ENCODE data around the gene PARD6B. TPM values are rescaled to one million over a fixed set of nuclear protein-coding genes. Genes with fewer than 3 reads are reported as not detected.
"Not testable (repeated sequence)": the region's sequence is repeated elsewhere in the genome, so short reads cannot be mapped to it uniquely, and the experiment has no call there.

The PARD6B gene
- total and polyA plus RNA-seq, 10 donors, result 0.97 to 7.5 (median 4.1) TPM

GRCh38 chr20:50711113-50711825 lies 20.1 kb upstream of the PARD6B start:
- 88 to 95% (median 91%) methylated on average over 13 of the region's 13 CpGs for WGBS, 5 donors
- no peaks in the 10 kb centered on the region for H3K36me3 ChIP-seq

GRCh38 chr20:50712771-50713656 lies 18.4 kb upstream of the PARD6B start:
- peaks cover 0 to 12% (median 0%) of the 10 kb centered on the region in 6 donors for H3K4me1 ChIP-seq
- H3K36me3 ChIP-seq, result no peaks in the 10 kb centered on the region
- H3K27ac ChIP-seq, result peak overlapping the region in 2 of 8 donors; percentile 21 to 36
- intact Hi-C loops (cut with DNase I; ENCODE audit: low total_unique reads), result no loop called here
- no peak overlapping the region for H3K4me3 ChIP-seq
- WGBS, 5 donors, result 85 to 93% (median 88%) methylated on average over 7 of the region's 7 CpGs
- TF ChIP-seq POLR2A (IDR thresholded peaks at IDR 0.05) (no peak), POLR2AphosphoS5 (IDR thresholded peaks at IDR 0.05) (no peak), CTCF (IDR thresholded peaks at IDR 0.05 in 8 of 11, conservative IDR thresholded peaks at IDR 0.05 in 3 of 11) (no peak)
- no peak for DNase-seq
- peaks cover 0 to 33% (median 0%) of the 10 kb centered on the region in 7 donors for H3K27me3 ChIP-seq (replicated peaks in 1 of 7)
- H3K9me3 ChIP-seq, result no peaks in the 10 kb centered on the region

More at GRCh38 chr20:50711113-50711825, 20.1 kb upstream of the PARD6B start:
- no peak for DNase-seq
- no peak for TF ChIP-seq POLR2A (IDR thresholded peaks at IDR 0.05)
- no peak for TF ChIP-seq POLR2AphosphoS5 (IDR thresholded peaks at IDR 0.05)
- TF ChIP-seq CTCF (IDR thresholded peaks at IDR 0.05 in 8 of 11, conservative IDR thresholded peaks at IDR 0.05 in 3 of 11), result no peak
- intact Hi-C loops (cut with DNase I; ENCODE audit: low total_unique reads), result no loop called here
- H3K4me1 ChIP-seq, result peaks cover 0 to 12% (median 0%) of the 10 kb centered on the region in 6 donors
- H3K9me3 ChIP-seq, result no peaks in the 10 kb centered on the region
- H3K4me3 ChIP-seq, result peak overlapping the region in 1 of 8 donors; percentile 35
- peak overlapping the region in 6 of 8 donors; percentile 18 to 81 (median 76) for H3K27ac ChIP-seq
- peaks cover 0 to 33% (median 0%) of the 10 kb centered on the region in 7 donors for H3K27me3 ChIP-seq (replicated peaks in 1 of 7)

- 46 to 55% (median 47%) methylated on average over 7 of the region's 7 CpGs for WGBS, 5 donors
Observed at GRCh38 chr20:50713657-50714101, 17.7 kb upstream of the PARD6B start.

GRCh38 chr20:50714426-50714825 lies 17.0 kb upstream of the PARD6B start:
- H3K9me3 ChIP-seq; intact Hi-C loops (cut with DNase I; ENCODE audit: low total_unique reads); H3K36me3 ChIP-seq; H3K4me3 ChIP-seq; DNase-seq: not testable (repeated sequence)
- Histone ChIP-seq H3K27me3 (replicated peaks in 1 of 7) (peaks cover 0 to 33% (median 0%) of the 10 kb centered on the region in 7 donors), H3K4me1 (peaks cover 0 to 12% (median 0%) of the 10 kb centered on the region in 6 donors), H3K27ac (peak overlapping the region in 1 of 8 donors; percentile 29)
- WGBS, 5 donors, result 90 to 95% (median 92%) methylated on average over 12 of the region's 12 CpGs

More at GRCh38 chr20:50713657-50714101, 17.7 kb upstream of the PARD6B start:
- Histone ChIP-seq H3K27me3 (replicated peaks in 1 of 7) (peaks cover 0 to 33% (median 0%) of the 10 kb centered on the region in 7 donors), H3K4me1 (peaks cover 0 to 12% (median 0%) of the 10 kb centered on the region in 6 donors), H3K9me3 (no peaks in the 10 kb centered on the region), H3K4me3 (no peak overlapping the region), H3K36me3 (no peaks in the 10 kb centered on the region), H3K27ac (peak overlapping the region in 3 of 8 donors; percentile 24 to 38 (median 29))
- DNase-seq, result no peak
- TF ChIP-seq CTCF (IDR thresholded peaks at IDR 0.05 in 8 of 11, conservative IDR thresholded peaks at IDR 0.05 in 3 of 11) (peak in 5 of 11 experiments; percentile 16 to 35 (median 31)), POLR2AphosphoS5 (IDR thresholded peaks at IDR 0.05) (no peak), POLR2A (IDR thresholded peaks at IDR 0.05) (no peak)
- intact Hi-C loops (cut with DNase I; ENCODE audit: low total_unique reads), result no loop called here

Measured in spleen (tissue), 11 donors.